HCT116 (cell line): ENCODE results near the gene UVRAG. TPM values are rescaled to one million over a fixed set of nuclear protein-coding genes. Genes with fewer than 3 reads are reported as not detected.

Source experiments
- ATAC-seq: fragments of 200-7000 bp; cut with Tn5 transposase; 2 replicates; pipeline ENCODE4 v1.9.1; 2020; ENCODE audit warnings: mild to moderate bottlenecking, moderate library complexity
- BruUV-seq: library from RNA; stranded (reverse); fragments of 400-500 nt; replicated peaks from 2 replicates; lab custom pipeline; 2021; lab: Mats Ljungman, UMichigan
- CTCF ChIA-PET: fragments of 300-600 bp; sonication (Branson Sonifier 250); formaldehyde crosslinking; loops from one replicate; lab custom pipeline; 2021; ENCODE audit warnings: antibody characterized with exemption; lab: Charles Lee
- POLR2A ChIA-PET: fragments of 300-600, 350-600 bp; sonication (Branson Sonifier 250); formaldehyde crosslinking; loops from one replicate; lab custom pipeline; 2021; ENCODE audit warnings: antibody characterized with exemption; lab: Charles Lee
- RAD21 ChIA-PET, 2 experiments: fragments of 300-600 bp; sonication (Branson Sonifier 250); formaldehyde crosslinking; loops; one replicate each; lab custom pipeline; 2023; ENCODE audit warnings: low total read pairs in 2 of 2; ENCODE audit not compliant: uncharacterized antibody in 2 of 2, unreplicated experiment in 2 of 2, low non-redundant PET in 1 of 2; lab: Charles Lee
- DNase-seq: peaks from one replicate; pipeline ENCODE4 v3.0.0-alpha.2; 2010; ENCODE audit warnings: low read depth, low spot score
- H2AFZ ChIP-seq: fragments of 200-600 bp; shearing (Covaris generic), sonication (generic); 2 replicates; pipeline ENCODE4 v1.6.1; 2017; ENCODE audit warnings: low read depth, mixed run types, mixed read lengths, antibody characterized with exemption, low read length; ENCODE audit not compliant: poor library complexity, severe bottlenecking
- H3K27ac ChIP-seq: 2 replicates; pipeline ENCODE4 v1.5.1; 2012; ENCODE audit warnings: low read depth, low read length
- H3K27me3 ChIP-seq: fragments of 200-600 bp; sonication (generic); 2 replicates; pipeline ENCODE4 v1.6.1; 2016; ENCODE audit warnings: mixed run types, low read length, mixed read lengths; ENCODE audit not compliant: insufficient read depth
- H3K36me3 ChIP-seq, 2 experiments: fragments of 200-500 bp in 1 of 2; fragments of 200-600 bp in 1 of 2; sonication (Bioruptor generic) in 1 of 2; sonication (generic) in 1 of 2; 2 replicates each; pipeline versions ENCODE4 v1.5.1 to v1.6.1; 2014 to 2016; ENCODE audit warnings: low read length in 2 of 2, inconsistent platforms in 1 of 2, mixed read lengths in 1 of 2, mixed run types in 1 of 2; ENCODE audit not compliant: insufficient read depth in 2 of 2, control insufficient read depth in 1 of 2
- H3K4me1 ChIP-seq, 2 experiments: fragments of 200-600 bp in 1 of 2; sonication (generic) in 1 of 2; 2 replicates each; pipeline versions ENCODE4 v1.5.1 to v1.6.1; 2012 to 2017; ENCODE audit warnings: low read length in 2 of 2, inconsistent platforms in 1 of 2, mild to moderate bottlenecking in 1 of 2, mixed read lengths in 1 of 2, mixed run types in 1 of 2, moderate library complexity in 1 of 2; ENCODE audit not compliant: insufficient read depth in 2 of 2, control insufficient read depth in 1 of 2
- H3K4me2 ChIP-seq: fragments of 200-600 bp; sonication (generic); 2 replicates; pipeline ENCODE4 v1.6.1; 2017; ENCODE audit warnings: mixed run types, low read length, mixed read lengths
- H3K4me3 ChIP-seq, 2 experiments: fragments of 200-600 bp in 1 of 2; sonication (generic) in 1 of 2; replicated peaks in 1 of 2; 2 replicates each; pipeline ENCODE4 v1.5.1; 2011 to 2016; ENCODE audit warnings: low read length in 2 of 2, control low read depth in 1 of 2, low read depth in 1 of 2, mild to moderate bottlenecking in 1 of 2, mixed read lengths in 1 of 2, mixed run types in 1 of 2
- H3K79me2 ChIP-seq: fragments of 200-600 bp; sonication (generic); 2 replicates; pipeline ENCODE4 v1.6.1; 2017; ENCODE audit warnings: mild to moderate bottlenecking, mixed run types, low read length, moderate library complexity, mixed read lengths; ENCODE audit not compliant: insufficient read depth
- H3K9ac ChIP-seq: fragments of 200-600 bp; sonication (generic); 2 replicates; pipeline ENCODE4 v1.6.1; 2016; ENCODE audit warnings: low read length, mixed read lengths
- H3K9me2 ChIP-seq: fragments of 200-600 bp; sonication (generic), shearing (Covaris generic); 2 replicates; pipeline ENCODE4 v1.6.1; 2017; ENCODE audit warnings: mixed run types, mild to moderate bottlenecking, moderate library complexity; ENCODE audit not compliant: insufficient read depth
- H3K9me3 ChIP-seq, 2 experiments: fragments of 200-500 bp in 1 of 2; fragments of 200-600 bp in 1 of 2; sonication (Bioruptor generic) in 1 of 2; sonication (generic) in 1 of 2; 2 replicates each; pipeline ENCODE4 v1.6.1; 2014 to 2017; ENCODE audit warnings: low read length in 2 of 2, mixed read lengths in 2 of 2, inconsistent platforms in 1 of 2, low read depth in 1 of 2, mild to moderate bottlenecking in 1 of 2, mixed run types in 1 of 2, moderate library complexity in 1 of 2; ENCODE audit not compliant: control insufficient read depth in 1 of 2, insufficient read depth in 1 of 2
- H4K20me1 ChIP-seq: fragments of 200-600 bp; sonication (generic), shearing (Covaris generic); 2 replicates; pipeline ENCODE4 v1.6.1; 2017; ENCODE audit warnings: mixed run types, mild to moderate bottlenecking, moderate library complexity; ENCODE audit not compliant: insufficient read depth
- CBX3 ChIP-seq: IDR thresholded peaks from 2 replicates; pipeline ENCODE4 v1.6.1; 2012; ENCODE audit warnings: low read depth
- CEBPB ChIP-seq: IDR thresholded peaks from 2 replicates; pipeline ENCODE4 v1.6.1; 2012; ENCODE audit warnings: low read depth
- EZH2 ChIP-seq: fragments of 200-600 bp; sonication (generic); IDR thresholded peaks from 2 replicates; pipeline ENCODE4 v1.6.1; 2017; ENCODE audit warnings: antibody characterized with exemption, mixed run types
- FOSL1 ChIP-seq: IDR thresholded peaks from 2 replicates; pipeline ENCODE4 v1.6.1; 2012; ENCODE audit warnings: low read depth
- POLR2A ChIP-seq: IDR thresholded peaks from 2 replicates; pipeline ENCODE4 v1.7.0; 2011; ENCODE audit warnings: borderline replicate concordance; ENCODE audit not compliant: insufficient read depth, insufficient read length; ENCODE audit errors: extremely low read depth
- POLR2AphosphoS5 ChIP-seq: IDR thresholded peaks from 2 replicates; pipeline ENCODE4 v1.6.1; 2011; ENCODE audit warnings: mild to moderate bottlenecking, low read depth, low read length, moderate library complexity
- RAD21 ChIP-seq: IDR thresholded peaks from 2 replicates; pipeline ENCODE4 v1.6.1; 2012; ENCODE audit warnings: low read depth, mild to moderate bottlenecking
- SIN3A ChIP-seq: IDR thresholded peaks from 2 replicates; pipeline ENCODE4 v1.6.1; 2012; ENCODE audit warnings: low read depth
- SP1 ChIP-seq: IDR thresholded peaks from 2 replicates; pipeline ENCODE4 v1.6.1; 2012; ENCODE audit warnings: low read depth
- SRF ChIP-seq: IDR thresholded peaks from 2 replicates; pipeline ENCODE4 v1.6.1; 2012; ENCODE audit warnings: low read depth
- ZFX ChIP-seq: fragments of 450-650 bp; IDR thresholded peaks from 2 replicates; pipeline ENCODE4 v1.6.1; 2017
- ZNF274 ChIP-seq: fragments of 200-500 bp; sonication (Bioruptor generic); IDR thresholded peaks from 2 replicates; pipeline ENCODE4 v1.6.1; 2014; ENCODE audit warnings: mild to moderate bottlenecking, low read depth, low read length, inconsistent platforms
- intact Hi-C: fragments of 100-400 bp; cut with micrococcal nuclease; formaldehyde crosslinking; loops from 2 replicates; pipeline ENCODE4 v1.10.0; 2022
- total RNA-seq: library from RNA; stranded (reverse); gene quantifications from one replicate; pipeline ENCODE4 v1.2.1, GENCODE V29; 2021; ENCODE audit not compliant: unreplicated experiment
- TF ChIP-seq, protein P1 (sequence below): IDR thresholded peaks from 2 replicates; pipeline ENCODE4 v1.6.1; 2011; ENCODE audit warnings: mild to moderate bottlenecking, low read length, moderate library complexity; ENCODE audit not compliant: insufficient replicate concordance; ENCODE audit errors: extremely low read depth

UVRAG gene
- total RNA-seq, 1 experiment from 2014 or later = 12.3 TPM

DNA sequence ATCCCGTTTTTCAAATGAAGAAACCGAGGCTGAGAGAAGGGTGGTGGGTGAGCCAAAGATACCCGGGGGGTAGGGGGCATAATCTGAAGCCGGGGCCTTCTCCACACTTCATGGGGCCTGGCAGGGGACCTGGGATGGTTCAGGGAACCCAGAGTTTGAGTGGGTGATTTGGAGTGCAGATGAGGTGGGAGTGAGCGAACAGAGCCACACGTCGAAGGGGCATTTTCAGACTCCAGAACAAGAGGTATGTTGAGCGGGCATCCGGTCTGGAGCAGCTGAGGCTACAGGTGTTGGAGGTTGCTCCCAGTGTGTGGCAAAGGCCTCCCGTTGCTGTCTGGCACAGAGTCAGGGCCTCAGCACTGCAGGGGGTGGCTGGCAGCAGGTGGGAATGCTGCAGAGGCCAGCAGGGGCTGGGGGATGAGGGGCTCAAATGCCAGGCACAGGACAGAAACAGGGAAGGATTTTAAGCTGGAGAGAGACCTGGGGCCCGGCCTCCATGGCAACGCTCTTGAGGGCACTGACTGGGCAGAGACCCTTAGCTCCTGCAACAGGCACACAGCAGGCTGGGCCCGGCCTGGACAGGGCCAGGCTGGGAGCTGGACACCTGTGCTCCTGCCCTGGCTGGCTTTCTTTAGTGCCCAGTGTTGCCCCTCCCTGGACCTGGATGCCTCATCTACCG, 345.1 kb downstream of the UVRAG start:
- CTCF ChIA-PET = interaction anchor here (1.1 kb wide), 1 partner anchor 8 kb away, joined by 3 read pairs; no protein-coding TSS in a partner anchor
- Histone ChIP-seq H3K27ac (no peak overlapping the region), H4K20me1 (no peaks in the 10 kb centered on the region), H3K79me2 (no peaks in the 10 kb centered on the region), H3K9me2 (no peaks in the 10 kb centered on the region), H3K27me3 (no peaks in the 10 kb centered on the region), H3K9me3 (no peaks in the 10 kb centered on the region), H3K4me3 (no peak overlapping the region)
- RAD21 ChIA-PET = no interaction called here
- POLR2A ChIA-PET = no interaction called here
- TF ChIP-seq, protein P1, sequence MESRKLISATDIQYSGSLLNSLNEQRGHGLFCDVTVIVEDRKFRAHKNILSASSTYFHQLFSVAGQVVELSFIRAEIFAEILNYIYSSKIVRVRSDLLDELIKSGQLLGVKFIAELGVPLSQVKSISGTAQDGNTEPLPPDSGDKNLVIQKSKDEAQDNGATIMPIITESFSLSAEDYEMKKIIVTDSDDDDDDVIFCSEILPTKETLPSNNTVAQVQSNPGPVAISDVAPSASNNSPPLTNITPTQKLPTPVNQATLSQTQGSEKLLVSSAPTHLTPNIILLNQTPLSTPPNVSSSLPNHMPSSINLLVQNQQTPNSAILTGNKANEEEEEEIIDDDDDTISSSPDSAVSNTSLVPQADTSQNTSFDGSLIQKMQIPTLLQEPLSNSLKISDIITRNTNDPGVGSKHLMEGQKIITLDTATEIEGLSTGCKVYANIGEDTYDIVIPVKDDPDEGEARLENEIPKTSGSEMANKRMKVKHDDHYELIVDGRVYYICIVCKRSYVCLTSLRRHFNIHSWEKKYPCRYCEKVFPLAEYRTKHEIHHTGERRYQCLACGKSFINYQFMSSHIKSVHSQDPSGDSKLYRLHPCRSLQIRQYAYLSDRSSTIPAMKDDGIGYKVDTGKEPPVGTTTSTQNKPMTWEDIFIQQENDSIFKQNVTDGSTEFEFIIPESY = no peak
- no peak for TF ChIP-seq SIN3A
- no peak for TF ChIP-seq POLR2A
- no peak for TF ChIP-seq POLR2AphosphoS5
- TF ChIP-seq EZH2 = no peak
- TF ChIP-seq ZFX = no peak
- TF ChIP-seq RAD21 = no peak
- TF ChIP-seq, all 23 proteins: peak for 0
- H3K36me3 ChIP-seq = no peaks in the 10 kb centered on the region
- no peak overlapping the region for H2AFZ ChIP-seq
- intact Hi-C loops = no loop called here
- DNase-seq (no peak), ATAC-seq (peak; percentile 30; the same call in 1 of the 2 replicates)
- BruUV-seq = no TSS peak
- no peak overlapping the region for H3K9ac ChIP-seq
- H3K4me2 ChIP-seq = no peak overlapping the region
- H3K4me1 ChIP-seq = no peaks in the 10 kb centered on the region

DNA sequence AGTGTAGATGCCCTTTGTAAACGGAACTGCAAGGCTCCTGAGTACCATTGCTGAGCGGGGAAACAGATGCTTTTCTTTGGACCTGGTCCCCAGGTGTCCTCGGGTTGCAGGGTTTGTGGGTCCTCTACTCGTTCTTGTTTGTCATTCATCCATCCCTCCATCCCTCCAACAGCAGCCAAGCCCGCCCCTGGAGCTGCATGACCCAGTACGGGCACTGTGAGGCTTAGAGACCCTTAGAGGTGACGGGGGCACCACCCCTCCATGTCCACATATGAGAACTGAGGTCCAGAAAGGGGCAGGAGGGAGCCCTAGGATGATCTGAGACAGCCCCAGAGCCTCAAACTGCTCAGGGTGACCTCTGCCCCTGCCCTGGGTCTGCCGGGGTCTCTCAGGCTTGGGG, 345.8 kb downstream of the UVRAG start:
- no peaks in the 10 kb centered on the region for H3K9me2 ChIP-seq
- ATAC-seq (0 out of 2 replicates have a peak, but pooled peaks have one; percentile 13), DNase-seq (no peak)
- no peak overlapping the region for H3K27ac ChIP-seq
- H4K20me1 ChIP-seq = no peaks in the 10 kb centered on the region
- no peaks in the 10 kb centered on the region for H3K36me3 ChIP-seq
- H3K9ac ChIP-seq = no peak overlapping the region
- RAD21 ChIA-PET = no interaction called here
- intact Hi-C loops = no loop called here
- no TSS peak for BruUV-seq
- no peaks in the 10 kb centered on the region for H3K9me3 ChIP-seq
- H2AFZ ChIP-seq = no peak overlapping the region
- POLR2A ChIA-PET = no interaction called here
- H3K79me2 ChIP-seq = no peaks in the 10 kb centered on the region
- no peak overlapping the region for H3K4me3 ChIP-seq
- no peak overlapping the region for H3K4me2 ChIP-seq
- no peaks in the 10 kb centered on the region for H3K4me1 ChIP-seq
- no peak for TF ChIP-seq ZNF274
- TF ChIP-seq CBX3 = no peak
- no peak for TF ChIP-seq CEBPB
- TF ChIP-seq SRF = no peak
- no peak for TF ChIP-seq RAD21
- TF ChIP-seq, protein P1 = no peak
- no peak for TF ChIP-seq FOSL1
- TF ChIP-seq SP1 = no peak
- no peak for TF ChIP-seq POLR2AphosphoS5
- TF ChIP-seq, all 23 proteins: peak for 0
- CTCF ChIA-PET = interaction anchor here (1.1 kb wide), 1 partner anchor 9 kb away, joined by 3 read pairs; no protein-coding TSS in a partner anchor
- H3K27me3 ChIP-seq = no peaks in the 10 kb centered on the region
